Fibroblast of skin of scalp (primary cell): ENCODE measurements around the gene GON4L. TPM values are rescaled to one million over a fixed set of nuclear protein-coding genes. Genes with fewer than 3 reads are reported as not detected.
"Not testable (repeated sequence)": the region's sequence is repeated elsewhere in the genome, so short reads cannot be mapped to it uniquely, and the experiment has no call there.

ENCODE experiments used
- DNase-seq: peaks from one replicate; pipeline ENCODE4 v3.0.0-alpha.2; 2013
- polyA plus RNA-seq, 2 experiments: library from polyadenylated mRNA; unstranded; fragments of 120-200 nt; gene quantifications; one replicate each; pipeline ENCODE4 v1.2.1, GENCODE V29; 2013; ENCODE audit not compliant: insufficient read length in 2 of 2

The GON4L gene
- polyA plus RNA-seq (2013, experiment 1 of 2; ENCODE audit: insufficient read length), result 21.2 TPM
- polyA plus RNA-seq (2013, experiment 2 of 2; ENCODE audit: insufficient read length), result 22.0 TPM

DNA sequence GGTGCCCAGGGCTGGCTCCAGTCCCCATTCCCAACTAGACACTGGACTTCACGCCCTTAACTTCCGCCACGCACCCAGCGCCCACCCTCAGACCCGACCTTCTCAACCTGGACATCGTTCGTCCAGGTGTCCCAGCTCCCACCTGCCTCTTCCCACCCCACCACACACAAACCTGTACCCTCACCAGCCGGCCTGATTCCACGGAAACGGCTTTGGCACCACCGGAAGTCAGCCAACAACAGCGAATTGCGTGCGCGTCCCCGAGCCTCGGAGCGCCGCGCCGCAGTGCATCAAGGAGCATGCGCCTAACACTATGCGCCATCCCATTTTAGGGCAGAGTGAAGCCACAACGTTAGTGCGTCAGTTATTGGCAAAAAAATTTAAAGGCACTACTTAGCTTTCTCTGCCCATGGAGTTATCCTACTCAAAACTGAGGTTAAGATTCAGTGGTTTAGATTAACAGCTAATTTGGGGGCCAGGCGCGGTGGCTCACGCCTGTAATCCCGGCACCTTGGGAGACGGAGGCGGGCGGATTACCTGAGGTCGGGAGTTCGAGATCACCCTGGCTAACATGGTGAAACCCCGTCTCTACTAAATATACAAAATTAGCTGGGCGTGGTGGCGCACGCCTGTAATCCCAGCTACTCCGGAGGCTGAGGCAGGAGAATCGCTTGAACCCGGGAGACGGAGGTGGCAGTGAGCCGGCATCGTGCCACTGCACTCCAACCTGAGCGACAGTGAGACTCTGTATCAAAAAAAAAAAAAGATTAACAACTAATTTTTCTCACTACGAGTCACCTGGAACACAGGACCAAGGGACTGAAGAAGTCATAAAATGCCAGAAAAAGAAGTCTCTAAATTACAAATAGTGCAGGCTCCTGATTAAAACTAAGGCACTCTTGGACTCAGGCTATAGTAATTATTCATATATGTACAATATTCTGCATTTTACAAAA is at the start of gene GON4L:
GON4L (minus strand) TSS at position 240 of the 956 bp plus-strand sequence. CDS start 3,434 bp downstream, outside the sequence.
- peak; percentile 93 for DNase-seq

DNA sequence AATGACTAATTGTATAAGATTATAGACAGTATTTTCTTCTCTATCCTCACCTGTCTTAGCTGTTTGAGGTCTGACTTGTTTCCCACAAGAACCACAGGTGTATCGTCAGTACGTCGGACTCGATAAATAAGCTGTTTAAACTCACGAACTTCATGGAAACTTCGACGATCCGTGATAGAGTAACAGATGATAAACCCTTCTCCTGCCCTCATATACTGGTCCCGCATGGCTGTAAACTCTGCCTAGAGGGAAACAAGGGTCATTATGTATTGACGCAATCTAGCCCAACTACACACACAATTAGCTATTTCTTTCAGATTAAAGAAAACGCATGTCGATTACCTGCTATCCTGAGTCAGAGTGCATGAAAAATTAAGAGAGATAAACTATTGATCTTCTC is 47.2 kb upstream of the GON4L start:
- DNase-seq, result no peak

DNA sequence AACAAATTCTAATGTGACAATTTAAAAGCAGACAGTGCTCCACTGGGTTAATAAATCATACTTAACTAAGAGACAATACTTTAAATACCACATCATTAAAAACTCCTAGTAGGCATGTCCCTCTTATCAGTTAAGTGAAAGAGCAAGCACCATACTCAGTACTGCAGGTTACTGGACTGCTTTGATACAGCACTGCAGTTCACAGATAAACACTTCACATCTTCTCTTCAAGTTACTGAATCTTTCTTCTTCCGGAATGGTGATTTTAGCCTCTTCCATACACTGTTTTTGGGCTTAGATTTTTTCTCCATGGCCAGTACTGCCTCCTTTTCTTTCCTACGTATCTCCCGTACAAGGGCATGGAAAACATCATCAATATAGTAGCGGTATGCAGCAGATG is 43.1 kb upstream of the GON4L start:
- DNase-seq, result no peak

GRCh38 chr1:155899683-155900082 is 42.7 kb upstream of the GON4L start:
- no peak for DNase-seq

GRCh38 chr1:155898888-155899287 is 41.9 kb upstream of the GON4L start:
- DNase-seq, result no peak

- DNase-seq, result peak; percentile 34
These were observed 40.7 kb upstream of the GON4L start for GRCh38 chr1:155897746-155898145.

- not testable (repeated sequence) for DNase-seq
These were observed 39.5 kb upstream of the GON4L start for GRCh38 chr1:155896476-155896875.

DNA sequence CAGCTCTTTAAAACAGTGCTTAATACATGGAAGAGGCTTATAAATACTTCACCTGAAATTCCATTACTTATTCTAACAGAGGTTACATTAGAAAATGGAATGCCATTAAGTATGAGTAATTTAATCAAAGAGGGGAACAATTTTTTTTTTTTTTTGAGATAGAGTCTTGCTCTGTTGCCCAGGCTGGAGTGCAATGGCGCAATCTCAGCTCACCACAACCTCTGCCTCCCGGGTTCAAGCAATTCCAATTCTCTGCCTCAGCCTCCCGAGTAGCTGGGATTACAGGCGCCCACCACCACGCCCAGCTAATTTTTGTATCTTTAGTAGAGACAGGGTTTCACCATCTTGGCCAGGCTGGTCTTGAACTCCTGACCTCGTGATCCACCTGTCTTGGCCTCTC is 38.6 kb upstream of the GON4L start:
- DNase-seq, result not testable (repeated sequence)

DNA sequence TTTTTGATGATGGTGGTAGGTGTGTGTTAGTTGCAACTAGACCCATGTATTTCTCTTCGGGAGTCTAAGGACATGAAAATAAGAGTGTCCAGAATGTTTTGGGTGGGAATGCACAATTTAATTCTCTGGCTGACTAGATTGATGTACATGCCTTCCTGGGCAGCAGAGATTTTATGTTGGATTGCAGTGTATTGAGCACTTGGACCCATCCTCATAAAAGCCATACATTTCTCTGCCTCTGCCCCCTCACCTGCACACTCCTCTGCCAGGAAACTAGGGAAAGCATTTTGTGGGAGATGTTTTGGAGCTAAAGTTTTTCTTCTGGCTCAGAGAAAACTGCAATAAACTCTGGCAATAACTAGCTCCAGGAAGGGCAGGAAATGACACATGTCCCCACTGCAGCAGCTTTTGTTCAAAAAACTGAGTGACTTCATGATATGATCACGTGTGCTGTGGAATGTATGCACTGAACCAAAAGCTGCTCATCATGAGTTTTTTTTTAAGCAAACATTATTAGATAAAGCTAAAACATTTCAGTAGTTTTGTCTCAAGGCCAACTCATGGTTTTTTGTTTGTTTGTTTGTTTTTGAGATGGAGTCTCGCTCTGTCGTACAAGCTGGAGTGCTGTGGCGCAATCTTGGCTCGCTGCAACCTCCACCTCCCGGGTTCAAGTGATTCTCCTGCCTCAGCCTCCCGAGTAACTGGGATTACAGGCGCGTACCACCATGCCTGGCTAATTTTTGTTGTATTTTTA is 36.6 kb upstream of the GON4L start:
- peak; percentile 90 for DNase-seq

DNA sequence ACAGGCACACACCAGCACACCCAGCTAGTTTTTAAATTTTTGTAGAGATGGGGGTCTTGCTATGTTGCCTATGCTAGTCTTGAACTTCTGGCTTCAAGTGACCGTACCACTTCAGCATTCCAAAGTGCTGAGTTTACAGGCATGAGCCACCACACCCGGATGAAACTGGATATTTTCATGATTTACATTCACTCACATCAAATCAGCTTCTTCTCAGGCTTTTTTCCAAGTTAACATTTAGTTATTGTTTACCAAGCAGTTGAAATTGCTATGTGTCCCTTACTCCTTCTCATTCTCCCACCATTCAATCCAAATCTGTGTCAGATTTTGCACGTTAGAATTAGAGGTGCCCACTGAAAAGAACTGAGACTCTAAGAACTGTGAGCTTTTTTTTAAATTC is 35.8 kb upstream of the GON4L start:
- peak; percentile 83 for DNase-seq

GRCh38 chr1:155890251-155890650 is 33.2 kb upstream of the GON4L start:
- no peak for DNase-seq

DNA sequence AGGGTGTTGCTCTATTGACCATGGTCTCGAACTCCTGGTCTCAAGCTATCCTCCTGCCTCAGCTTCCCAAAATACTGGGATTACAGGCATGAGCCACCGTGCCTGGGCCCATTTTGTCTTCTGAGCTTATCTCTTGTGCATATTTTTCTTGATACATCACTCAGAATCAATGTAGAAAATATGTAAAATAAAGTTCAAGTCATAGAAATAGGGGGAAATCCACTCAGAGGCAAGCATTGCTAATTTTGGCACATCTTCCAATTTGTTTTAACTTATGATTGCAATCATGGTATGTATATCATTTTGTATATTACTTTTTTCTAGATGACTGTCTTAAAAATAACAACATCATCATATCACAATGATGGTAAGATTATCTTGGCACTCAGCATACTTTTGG is 32.6 kb upstream of the GON4L start:
- peak; percentile 64 for DNase-seq

GRCh38 chr1:155888481-155888880 is 31.5 kb upstream of the GON4L start:
- DNase-seq, result peak; percentile 63

- no peak for DNase-seq
These were observed 28.0 kb upstream of the GON4L start for GRCh38 chr1:155884982-155885381.

DNA sequence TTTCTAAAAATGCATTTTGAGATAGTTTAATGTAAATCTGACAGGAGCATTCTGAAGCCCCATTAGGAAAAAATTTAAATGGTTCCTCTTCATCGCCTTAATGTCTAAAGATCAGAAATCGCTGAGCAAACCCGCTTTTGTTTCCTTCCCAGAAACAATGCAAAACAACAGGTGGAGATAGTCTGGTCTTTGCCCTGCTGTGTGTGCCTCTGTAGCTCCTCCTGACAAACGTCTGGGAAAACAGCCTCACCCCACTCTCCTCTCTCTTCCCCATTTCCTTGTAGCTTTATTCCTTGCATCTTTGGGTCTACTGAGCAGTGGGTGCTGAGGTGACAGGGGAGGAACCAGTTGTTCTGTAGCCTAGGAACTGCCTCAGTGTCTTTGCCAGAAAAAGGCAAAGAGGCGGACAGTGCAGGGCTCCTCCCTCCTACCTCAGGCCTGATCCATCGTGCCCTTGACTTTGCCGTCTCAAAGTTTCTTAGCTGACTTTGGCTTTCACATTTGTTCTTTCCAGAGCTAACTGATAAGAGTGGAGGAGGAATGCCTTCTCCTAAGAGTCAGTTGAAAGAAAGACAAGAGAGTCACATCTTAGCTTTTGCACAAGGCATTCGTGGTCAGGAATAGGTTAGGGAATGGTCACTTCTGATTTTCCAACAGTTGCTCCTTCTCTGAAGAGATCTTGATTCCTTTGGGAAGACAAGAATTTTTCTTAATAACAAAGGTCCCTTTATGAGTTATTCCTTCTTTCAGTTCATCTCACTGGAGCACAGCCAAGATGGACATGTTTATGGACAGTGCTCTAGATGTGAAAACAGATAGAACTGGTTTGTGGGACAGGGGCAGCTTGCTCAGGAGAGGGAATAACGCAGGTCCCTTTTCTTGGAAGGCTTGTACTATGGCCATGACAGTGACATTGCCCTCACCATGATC is 27.3 kb upstream of the GON4L start:
- peak; percentile 29 for DNase-seq

- no peak for DNase-seq
These were observed 25.8 kb upstream of the GON4L start for GRCh38 chr1:155882766-155883165.

- DNase-seq, result no peak
These were observed 25.2 kb upstream of the GON4L start for GRCh38 chr1:155882235-155882634.

DNA sequence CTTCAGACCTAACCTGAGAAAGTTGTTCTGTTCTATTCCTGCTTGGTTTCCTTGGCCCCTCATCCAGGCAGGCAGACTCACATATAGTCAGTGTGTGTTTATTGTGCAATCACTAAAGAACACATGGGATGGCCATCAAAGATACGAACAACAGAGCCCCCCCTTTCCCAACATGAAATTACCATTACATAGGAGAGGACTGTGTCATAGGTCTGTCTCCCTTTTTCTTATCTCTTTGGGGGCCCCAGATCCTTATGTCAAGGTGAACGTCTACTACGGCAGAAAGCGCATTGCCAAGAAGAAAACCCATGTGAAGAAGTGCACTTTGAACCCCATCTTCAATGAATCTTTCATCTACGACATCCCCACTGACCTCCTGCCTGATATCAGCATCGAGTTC is 23.9 kb upstream of the GON4L start:
- DNase-seq, result no peak

DNA sequence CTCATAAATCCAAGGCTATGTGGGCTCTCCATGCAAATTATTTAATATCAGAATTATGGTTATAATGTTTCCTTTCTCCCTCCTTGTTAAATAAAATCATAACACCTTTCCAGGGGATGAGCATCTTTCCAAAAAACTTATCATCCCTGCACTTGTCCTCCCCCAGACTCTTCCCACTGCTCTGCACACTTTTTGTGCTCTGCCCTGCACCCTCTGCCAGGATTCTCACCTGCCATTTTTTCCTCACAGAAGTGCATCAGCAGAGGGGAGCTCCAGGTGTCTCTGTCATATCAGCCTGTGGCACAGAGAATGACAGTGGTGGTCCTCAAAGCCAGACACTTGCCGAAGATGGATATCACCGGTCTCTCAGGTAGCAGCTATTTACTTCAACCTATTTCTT is 23.2 kb upstream of the GON4L start:
- no peak for DNase-seq

DNA sequence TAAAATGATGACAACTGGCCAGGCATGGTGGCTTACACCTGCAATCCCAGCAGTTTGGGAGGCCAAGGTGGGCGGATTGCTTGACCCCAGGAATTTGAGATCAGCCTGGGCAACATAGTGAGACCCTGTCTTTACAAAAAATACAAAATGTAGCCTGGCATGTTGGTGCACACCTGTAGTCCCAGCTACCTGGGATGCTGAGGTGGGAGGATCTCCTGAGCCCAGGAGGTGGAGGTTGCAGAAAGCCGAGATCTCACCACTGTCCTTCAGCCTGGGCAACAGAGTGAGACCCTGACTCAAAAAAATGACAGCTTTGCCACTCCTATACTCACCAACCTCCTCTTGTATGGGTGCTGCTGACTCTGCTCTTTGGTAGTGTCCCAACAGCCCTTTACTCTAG is 20.9 kb upstream of the GON4L start:
- no peak for DNase-seq

GRCh38 chr1:155873860-155874259 is 16.8 kb upstream of the GON4L start:
- no peak for DNase-seq

GRCh38 chr1:155872527-155872926 is 15.5 kb upstream of the GON4L start:
- no peak for DNase-seq
